ENCODE data around the gene EYS. TPM values are rescaled to one million over a fixed set of nuclear protein-coding genes. Genes with fewer than 3 reads are reported as not detected.

EYS gene
- total RNA-seq, 1 donor from 2014 or later: not detected

- TF ChIP-seq CTCF (IDR thresholded peaks at IDR 0.05; ENCODE audit: insufficient read depth, low read length, poor library complexity, severe bottlenecking): no peak
- Histone ChIP-seq H3K4me3 (ENCODE audit: low read depth, low read length) (no peak overlapping the region), H3K27me3 (ENCODE audit: control insufficient read depth, insufficient read depth, low read length) (no peaks in the 10 kb centered on the region), H3K36me3 (ENCODE audit: control insufficient read depth, insufficient read depth, low read length) (no peaks in the 10 kb centered on the region)
- no peak for DNase-seq (ENCODE audit: low read depth)
Measured at GRCh38 chr6:65149841-65150240, 557.2 kb downstream of the EYS start.

- no peak overlapping the region for H3K4me3 ChIP-seq (ENCODE audit: low read depth, low read length)
- H3K27me3 ChIP-seq (ENCODE audit: control insufficient read depth, insufficient read depth, low read length): no peaks in the 10 kb centered on the region
- TF ChIP-seq CTCF (IDR thresholded peaks at IDR 0.05; ENCODE audit: insufficient read depth, low read length, poor library complexity, severe bottlenecking): no peak
- DNase-seq (ENCODE audit: low read depth): no peak
- no peaks in the 10 kb centered on the region for H3K36me3 ChIP-seq (ENCODE audit: control insufficient read depth, insufficient read depth, low read length)
Measured at GRCh38 chr6:65148839-65149238, 558.2 kb downstream of the EYS start.

- H3K27me3 ChIP-seq (ENCODE audit: control insufficient read depth, insufficient read depth, low read length): no peaks in the 10 kb centered on the region
- no peak for TF ChIP-seq CTCF (IDR thresholded peaks at IDR 0.05; ENCODE audit: insufficient read depth, low read length, poor library complexity, severe bottlenecking)
- no peak for DNase-seq (ENCODE audit: low read depth)
- no peak overlapping the region for H3K4me3 ChIP-seq (ENCODE audit: low read depth, low read length)
- no peaks in the 10 kb centered on the region for H3K36me3 ChIP-seq (ENCODE audit: control insufficient read depth, insufficient read depth, low read length)
Measured at GRCh38 chr6:65135567-65135966, 571.5 kb downstream of the EYS start.

GRCh38 chr6:65126667-65127066 is 580.4 kb downstream of the EYS start:
- Histone ChIP-seq H3K36me3 (ENCODE audit: control insufficient read depth, insufficient read depth, low read length) (no peaks in the 10 kb centered on the region), H3K4me3 (ENCODE audit: low read depth, low read length) (no peak overlapping the region), H3K27me3 (ENCODE audit: control insufficient read depth, insufficient read depth, low read length) (no peaks in the 10 kb centered on the region)
- no peak for DNase-seq (ENCODE audit: low read depth)
- no peak for TF ChIP-seq CTCF (IDR thresholded peaks at IDR 0.05; ENCODE audit: insufficient read depth, low read length, poor library complexity, severe bottlenecking)

- Histone ChIP-seq H3K36me3 (ENCODE audit: control insufficient read depth, insufficient read depth, low read length) (no peaks in the 10 kb centered on the region), H3K4me3 (ENCODE audit: low read depth, low read length) (no peak overlapping the region), H3K27me3 (ENCODE audit: control insufficient read depth, insufficient read depth, low read length) (no peaks in the 10 kb centered on the region)
- DNase-seq (ENCODE audit: low read depth): no peak
- no peak for TF ChIP-seq CTCF (IDR thresholded peaks at IDR 0.05; ENCODE audit: insufficient read depth, low read length, poor library complexity, severe bottlenecking)
Measured at GRCh38 chr6:65123521-65123920, 583.5 kb downstream of the EYS start.

GRCh38 chr6:65117817-65118409 is 589.1 kb downstream of the EYS start:
- no peak for TF ChIP-seq CTCF (IDR thresholded peaks at IDR 0.05; ENCODE audit: insufficient read depth, low read length, poor library complexity, severe bottlenecking)
- Histone ChIP-seq H3K27me3 (ENCODE audit: control insufficient read depth, insufficient read depth, low read length) (no peaks in the 10 kb centered on the region), H3K36me3 (ENCODE audit: control insufficient read depth, insufficient read depth, low read length) (no peaks in the 10 kb centered on the region), H3K4me3 (ENCODE audit: low read depth, low read length) (no peak overlapping the region)
- DNase-seq (ENCODE audit: low read depth): no peak

Measured in kidney epithelial cell (primary cell).